ENCODE data around the gene GDPD5. TPM values are rescaled to one million over a fixed set of nuclear protein-coding genes. Genes with fewer than 3 reads are reported as not detected.

The GDPD5 gene
- total RNA-seq, 6 donors from 2014 or later = 5.7 to 34.6 (median 14.0) TPM

DNA sequence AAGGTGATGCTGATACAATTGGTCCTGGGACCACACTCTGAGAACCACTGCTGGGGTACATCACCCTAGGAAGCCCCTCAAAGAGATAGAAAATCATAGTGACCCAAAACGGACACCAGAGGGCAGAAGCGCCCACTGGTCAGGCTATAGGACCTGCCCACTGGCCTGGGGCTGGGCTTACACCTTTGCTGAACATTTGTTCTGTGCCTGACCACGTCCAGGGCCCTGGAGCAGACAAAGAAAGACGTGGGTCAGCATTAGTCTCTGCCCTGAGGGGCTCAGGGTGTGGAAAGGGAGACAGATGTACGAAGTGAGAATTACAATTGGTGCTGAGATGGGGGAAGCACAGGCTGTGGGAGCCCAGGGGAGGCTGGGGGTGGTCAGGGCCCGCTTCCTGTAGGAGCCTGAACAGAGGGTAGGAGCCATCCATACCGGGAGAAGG, 21.9 kb upstream of the GDPD5 start:
- no peaks in the 10 kb centered on the region for H3K9me3 ChIP-seq
- WGBS, 2 donors = 21 to 26% methylated on average over 7 of the region's 7 CpGs
- H3K36me3 ChIP-seq = no peaks in the 10 kb centered on the region
- TF ChIP-seq, protein P1, sequence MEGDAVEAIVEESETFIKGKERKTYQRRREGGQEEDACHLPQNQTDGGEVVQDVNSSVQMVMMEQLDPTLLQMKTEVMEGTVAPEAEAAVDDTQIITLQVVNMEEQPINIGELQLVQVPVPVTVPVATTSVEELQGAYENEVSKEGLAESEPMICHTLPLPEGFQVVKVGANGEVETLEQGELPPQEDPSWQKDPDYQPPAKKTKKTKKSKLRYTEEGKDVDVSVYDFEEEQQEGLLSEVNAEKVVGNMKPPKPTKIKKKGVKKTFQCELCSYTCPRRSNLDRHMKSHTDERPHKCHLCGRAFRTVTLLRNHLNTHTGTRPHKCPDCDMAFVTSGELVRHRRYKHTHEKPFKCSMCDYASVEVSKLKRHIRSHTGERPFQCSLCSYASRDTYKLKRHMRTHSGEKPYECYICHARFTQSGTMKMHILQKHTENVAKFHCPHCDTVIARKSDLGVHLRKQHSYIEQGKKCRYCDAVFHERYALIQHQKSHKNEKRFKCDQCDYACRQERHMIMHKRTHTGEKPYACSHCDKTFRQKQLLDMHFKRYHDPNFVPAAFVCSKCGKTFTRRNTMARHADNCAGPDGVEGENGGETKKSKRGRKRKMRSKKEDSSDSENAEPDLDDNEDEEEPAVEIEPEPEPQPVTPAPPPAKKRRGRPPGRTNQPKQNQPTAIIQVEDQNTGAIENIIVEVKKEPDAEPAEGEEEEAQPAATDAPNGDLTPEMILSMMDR (IDR thresholded peaks at IDR 0.05) = peak; percentile 74 to 91 (median 86)
- TF ChIP-seq POLR2AphosphoS5 (IDR thresholded peaks at IDR 0.05) (no peak), POLR2A (IDR thresholded peaks at IDR 0.05) (no peak)
- no peak overlapping the region for H3K4me3 ChIP-seq
- H3K27me3 ChIP-seq = no peaks in the 10 kb centered on the region
- ATAC-seq (ENCODE audit: low FRiP score in 2 of 2) (peak; percentile 83 to 91), DNase-seq (peak in 1 of 2 donors; percentile 78)
- H3K4me1 ChIP-seq = peaks cover 5 to 9% (median 6%) of the 10 kb centered on the region in 4 donors
- H3K27ac ChIP-seq = peak overlapping the region in 3 of 4 donors; percentile 4 to 60 (median 46)

DNA sequence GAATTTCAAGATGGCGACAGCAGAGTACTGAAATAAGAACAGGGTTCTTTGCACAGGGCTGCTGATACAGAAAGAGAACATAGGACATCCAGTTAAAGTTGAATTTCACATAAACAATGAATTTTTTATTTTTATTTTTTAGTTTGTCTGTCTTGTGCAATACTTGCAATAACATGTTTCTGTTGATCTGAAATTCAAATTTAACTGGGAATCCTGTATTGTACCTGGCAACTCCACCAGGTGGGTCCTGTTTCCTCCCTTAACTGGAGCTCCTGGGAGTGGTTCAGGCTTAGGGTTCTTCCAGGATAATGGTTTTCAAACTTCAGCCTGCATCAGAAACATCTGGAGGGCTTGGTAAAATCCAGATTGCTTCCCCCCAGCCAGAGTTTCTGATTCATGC, 21.4 kb upstream of the GDPD5 start:
- WGBS, 2 donors = 100% methylated on average over 1 of the region's 1 CpG

DNA sequence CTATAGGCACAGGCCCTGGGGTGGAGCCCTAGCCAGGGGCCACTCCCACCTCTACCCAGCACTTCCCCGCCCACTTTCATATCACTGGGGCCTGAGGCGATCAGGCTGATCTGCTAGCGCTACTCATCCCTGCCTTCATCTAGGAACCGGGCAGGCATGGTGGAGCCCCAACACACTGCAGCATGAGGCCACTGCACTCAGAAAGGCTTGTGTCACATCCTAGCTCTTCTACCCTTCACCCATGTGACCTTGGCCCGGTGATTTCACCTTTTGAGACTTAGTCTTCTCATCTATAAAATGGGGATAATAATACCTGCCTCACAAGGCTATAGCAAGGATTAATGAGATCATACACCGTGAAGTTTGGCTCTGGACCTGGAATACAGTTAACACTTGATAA, 18.1 kb upstream of the GDPD5 start:
- no peak overlapping the region for H3K27ac ChIP-seq
- H3K36me3 ChIP-seq = no peaks in the 10 kb centered on the region
- TF ChIP-seq EP300 (IDR thresholded peaks at IDR 0.05) = no peak
- TF ChIP-seq POLR2A (IDR thresholded peaks at IDR 0.05) = no peak
- TF ChIP-seq, protein P1 (IDR thresholded peaks at IDR 0.05) = no peak
- TF ChIP-seq POLR2AphosphoS5 (IDR thresholded peaks at IDR 0.05) = no peak
- no peaks in the 10 kb centered on the region for H3K27me3 ChIP-seq
- H3K4me1 ChIP-seq = peaks cover 5 to 9% (median 6%) of the 10 kb centered on the region in 4 donors
- 87% methylated on average over 6 of the region's 6 CpGs for WGBS, 2 donors
- no peak overlapping the region for H3K4me3 ChIP-seq
- no peaks in the 10 kb centered on the region for H3K9me3 ChIP-seq
- ATAC-seq (ENCODE audit: low FRiP score in 2 of 2) = no peak
- no peak for DNase-seq

More for the DNA sequence above, 21.4 kb upstream of the GDPD5 start:
- Histone ChIP-seq H3K4me1 (peaks cover 5 to 9% (median 6%) of the 10 kb centered on the region in 4 donors), H3K27me3 (no peaks in the 10 kb centered on the region), H3K9me3 (no peaks in the 10 kb centered on the region), H3K36me3 (no peaks in the 10 kb centered on the region), H3K27ac (no peak overlapping the region), H3K4me3 (no peak overlapping the region)
- no peak for ATAC-seq (ENCODE audit: low FRiP score in 2 of 2)
- TF ChIP-seq EP300 (IDR thresholded peaks at IDR 0.05) = no peak
- TF ChIP-seq POLR2AphosphoS5 (IDR thresholded peaks at IDR 0.05) = no peak
- TF ChIP-seq, protein P1 (IDR thresholded peaks at IDR 0.05) = no peak
- TF ChIP-seq POLR2A (IDR thresholded peaks at IDR 0.05) = no peak
- DNase-seq = no peak

DNA sequence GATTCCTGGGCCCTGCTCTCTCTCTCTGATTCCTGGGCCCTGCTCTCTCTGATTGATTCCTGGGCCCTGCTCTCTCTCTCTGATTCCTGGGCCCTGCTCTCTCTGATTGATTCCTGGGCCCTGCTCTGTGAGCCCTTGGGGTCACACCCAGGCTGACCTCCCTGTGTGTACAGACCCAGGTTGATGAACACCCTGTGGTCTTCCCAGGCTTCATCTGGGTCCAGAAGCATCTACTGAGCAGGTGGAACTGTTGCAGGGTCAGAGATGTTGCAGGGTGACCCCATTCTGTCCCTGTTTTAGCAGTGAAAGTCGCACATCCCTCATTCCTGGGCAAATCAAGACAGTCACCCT, 16.3 kb upstream of the GDPD5 start:
- Histone ChIP-seq H3K9me3 (no peaks in the 10 kb centered on the region), H3K36me3 (no peaks in the 10 kb centered on the region), H3K4me1 (peaks cover 0 to 7% (median 0%) of the 10 kb centered on the region in 4 donors), H3K4me3 (no peak overlapping the region), H3K27me3 (no peaks in the 10 kb centered on the region), H3K27ac (no peak overlapping the region)
- ATAC-seq (ENCODE audit: low FRiP score in 2 of 2) (no peak), DNase-seq (no peak)
- no peak for TF ChIP-seq EP300 (IDR thresholded peaks at IDR 0.05)
- TF ChIP-seq, protein P1 (IDR thresholded peaks at IDR 0.05) = no peak
- no peak for TF ChIP-seq POLR2A (IDR thresholded peaks at IDR 0.05)
- TF ChIP-seq POLR2AphosphoS5 (IDR thresholded peaks at IDR 0.05) = no peak
- 100% methylated on average over 1 of the region's 1 CpG for WGBS, 2 donors
